BJ (cell line): ENCODE measurements around the gene P2RY14. TPM values are rescaled to one million over a fixed set of nuclear protein-coding genes. Genes with fewer than 3 reads are reported as not detected.
A peak's percentile ranks its signal among the peaks of the same experiment; 100 is the strongest.

Experiments
- CTCF ChIA-PET: fragments of 350-600 bp; formaldehyde crosslinking; extraction: SDS; loops from one replicate; lab custom pipeline; 2021; ENCODE audit warnings: antibody characterized with exemption, inconsistent platforms; lab: Yijun Ruan, JAX
- POLR2A ChIA-PET: fragments of 300-600 bp; sonication (Branson Sonifier 250); formaldehyde crosslinking; extraction: SDS; loops from one replicate; lab custom pipeline; 2021; ENCODE audit warnings: antibody characterized with exemption; lab: Charles Lee
- DNase-seq: peaks from one replicate; pipeline ENCODE4 v3.0.0-alpha.2; 2011; ENCODE audit warnings: low read depth
- H3K27me3 ChIP-seq: 2 replicates; pipeline ENCODE4 v1.6.0; 2011; ENCODE audit warnings: low read length; ENCODE audit not compliant: control insufficient read depth, insufficient read depth
- H3K36me3 ChIP-seq: 2 replicates; pipeline ENCODE4 v1.5.1; 2011; ENCODE audit warnings: low read length; ENCODE audit not compliant: control insufficient read depth, insufficient read depth
- H3K4me3 ChIP-seq: 2 replicates; pipeline ENCODE4 v1.5.1; 2011; ENCODE audit warnings: low read depth, mild to moderate bottlenecking, control low read depth, low read length
- polyA plus RNA-seq: library from polyadenylated mRNA; depleted of rRNA; stranded (reverse); fragments of >200 nt; gene quantifications from 2 replicates; pipeline ENCODE4 v1.2.3, GENCODE V29; 2011
- TF ChIP-seq, protein P1 (sequence below): IDR thresholded peaks from 2 replicates; pipeline ENCODE4 v1.5.1; 2011; ENCODE audit warnings: low read depth, mild to moderate bottlenecking, control low read depth, inconsistent platforms, low read length, moderate library complexity; ENCODE audit not compliant: insufficient read depth

The P2RY14 gene
- polyA plus RNA-seq, 1 experiment: not detected

DNA sequence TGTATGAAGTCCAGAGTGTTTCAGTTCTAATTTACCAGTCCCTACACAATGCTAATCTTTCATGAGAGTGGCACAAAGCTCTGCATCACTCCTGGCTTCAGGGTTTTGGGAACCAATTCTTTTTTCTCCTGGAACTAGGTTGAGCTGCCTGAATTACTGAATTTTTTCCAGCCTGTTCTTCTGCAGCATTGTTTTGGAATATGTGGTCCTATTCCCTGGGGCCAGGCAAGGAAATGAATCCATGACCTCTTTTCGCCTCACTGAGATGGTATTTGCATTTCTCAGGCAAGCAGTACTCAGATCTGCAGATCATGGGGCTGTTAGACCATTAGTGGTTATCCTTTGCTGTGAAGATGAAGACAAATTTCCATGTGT, 49.7 kb downstream of the P2RY14 start:
- Histone ChIP-seq H3K4me3 (no peak overlapping the region), H3K36me3 (no peaks in the 10 kb centered on the region), H3K27me3 (no peaks in the 10 kb centered on the region)
- POLR2A ChIA-PET: no interaction called here
- CTCF ChIA-PET: interaction anchor here (0.7 to 6.1 kb wide), 23 partner anchors 11 to 610 kb away, joined by 3 to 80 read pairs (median 6); partner anchors contain the start of gene P2RY14
- TF ChIP-seq, protein P1, sequence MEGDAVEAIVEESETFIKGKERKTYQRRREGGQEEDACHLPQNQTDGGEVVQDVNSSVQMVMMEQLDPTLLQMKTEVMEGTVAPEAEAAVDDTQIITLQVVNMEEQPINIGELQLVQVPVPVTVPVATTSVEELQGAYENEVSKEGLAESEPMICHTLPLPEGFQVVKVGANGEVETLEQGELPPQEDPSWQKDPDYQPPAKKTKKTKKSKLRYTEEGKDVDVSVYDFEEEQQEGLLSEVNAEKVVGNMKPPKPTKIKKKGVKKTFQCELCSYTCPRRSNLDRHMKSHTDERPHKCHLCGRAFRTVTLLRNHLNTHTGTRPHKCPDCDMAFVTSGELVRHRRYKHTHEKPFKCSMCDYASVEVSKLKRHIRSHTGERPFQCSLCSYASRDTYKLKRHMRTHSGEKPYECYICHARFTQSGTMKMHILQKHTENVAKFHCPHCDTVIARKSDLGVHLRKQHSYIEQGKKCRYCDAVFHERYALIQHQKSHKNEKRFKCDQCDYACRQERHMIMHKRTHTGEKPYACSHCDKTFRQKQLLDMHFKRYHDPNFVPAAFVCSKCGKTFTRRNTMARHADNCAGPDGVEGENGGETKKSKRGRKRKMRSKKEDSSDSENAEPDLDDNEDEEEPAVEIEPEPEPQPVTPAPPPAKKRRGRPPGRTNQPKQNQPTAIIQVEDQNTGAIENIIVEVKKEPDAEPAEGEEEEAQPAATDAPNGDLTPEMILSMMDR: no peak
- DNase-seq: no peak

DNA sequence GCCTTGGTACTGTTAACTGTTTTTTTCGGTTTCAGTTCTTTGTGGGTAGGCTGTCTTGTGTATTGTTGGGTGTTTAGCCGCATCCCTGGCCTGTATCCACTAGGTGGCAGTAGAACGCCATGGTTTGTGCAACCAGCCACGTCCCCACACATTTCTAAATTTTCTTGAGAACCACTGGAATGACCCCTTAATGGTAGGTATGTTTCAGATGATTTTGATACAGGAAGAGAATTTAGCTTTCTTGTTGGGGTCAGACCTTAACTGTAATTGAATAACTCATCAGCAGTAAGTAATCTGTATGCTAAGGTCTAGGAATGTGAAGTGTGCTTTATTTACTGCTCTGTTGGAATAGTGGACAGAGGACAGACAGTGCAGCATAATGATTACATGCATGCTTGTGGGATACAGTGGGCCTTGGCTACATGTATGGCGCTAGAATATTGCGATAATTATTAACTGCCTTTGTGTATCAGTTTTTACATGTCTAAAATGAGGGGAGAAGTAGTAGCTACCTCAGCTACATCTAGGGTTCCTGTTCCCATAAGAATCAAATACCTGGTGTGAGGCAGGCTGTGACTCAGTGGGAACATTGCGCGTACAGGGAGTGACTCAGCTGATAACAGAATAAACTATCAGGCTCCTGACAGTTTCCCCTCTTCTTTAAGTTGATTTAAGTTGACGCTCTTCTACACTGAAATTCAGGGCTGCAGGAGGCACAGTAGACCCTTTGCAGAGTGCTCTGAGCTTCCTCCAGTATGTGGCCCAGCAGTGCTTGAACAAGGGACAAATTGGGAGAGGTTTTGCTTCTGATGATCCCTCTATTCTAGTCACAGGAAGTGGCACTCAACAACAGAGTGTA, 50.3 kb downstream of the P2RY14 start:
- Histone ChIP-seq H3K27me3 (no peaks in the 10 kb centered on the region), H3K4me3 (no peak overlapping the region), H3K36me3 (no peaks in the 10 kb centered on the region)
- CTCF ChIA-PET: interaction anchor here (0.7 to 6.1 kb wide), 33 partner anchors 10 to 694 kb away, joined by 3 to 80 read pairs (median 5); partner anchors contain the start of gene P2RY14
- no peak for DNase-seq
- POLR2A ChIA-PET: no interaction called here
- TF ChIP-seq, protein P1: peak; percentile 93

DNA sequence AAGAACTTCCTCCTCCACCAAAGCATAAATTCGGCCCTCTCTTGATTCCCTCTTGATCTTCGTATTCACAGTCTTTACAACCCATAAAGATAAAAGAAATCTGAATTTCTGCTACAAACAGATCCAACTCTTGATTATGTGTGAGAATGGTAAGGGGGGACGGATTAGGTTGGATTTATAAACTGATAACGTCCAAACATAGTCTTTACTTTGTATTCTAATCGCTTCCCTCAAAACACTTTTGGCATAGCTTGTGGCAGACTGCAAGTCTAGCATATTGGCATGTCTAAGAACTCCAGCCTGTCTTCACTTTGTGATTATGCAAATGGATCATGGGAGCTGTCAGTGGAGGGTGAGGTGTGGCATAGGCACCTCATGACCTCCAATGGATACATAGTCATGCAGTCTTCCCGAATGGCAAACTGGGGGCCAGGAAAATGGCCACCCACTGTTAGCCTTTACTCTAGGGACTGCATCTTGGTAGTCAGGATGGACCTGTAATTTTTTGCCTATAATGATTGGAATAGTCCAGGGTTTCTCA, 51.0 kb downstream of the P2RY14 start:
- no peaks in the 10 kb centered on the region for H3K36me3 ChIP-seq
- POLR2A ChIA-PET: no interaction called here
- DNase-seq: no peak

DNA sequence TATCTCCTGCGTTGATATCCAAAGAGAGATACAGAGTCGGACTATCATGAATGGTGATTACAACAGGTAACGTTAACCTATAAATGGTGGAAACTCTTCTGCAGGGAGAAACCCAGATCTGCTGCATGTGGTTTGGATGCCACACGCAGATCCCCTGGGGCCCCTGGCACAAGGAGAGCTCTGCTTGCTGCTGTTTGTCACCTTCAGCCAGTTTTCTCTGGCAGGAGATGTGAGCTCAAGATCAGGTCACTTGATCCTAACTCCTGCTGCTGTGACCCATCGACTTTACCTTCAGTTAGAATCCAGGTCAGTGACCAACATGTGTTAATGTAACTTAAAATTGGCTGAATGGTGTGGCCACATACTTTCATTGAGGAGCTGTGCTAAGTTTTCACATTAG, 51.5 kb downstream of the P2RY14 start:
- POLR2A ChIA-PET: no interaction called here
- CTCF ChIA-PET: interaction anchor here (0.6 to 6.1 kb wide), 18 partner anchors 9 to 695 kb away, joined by 3 to 80 read pairs (median 6); partner anchors contain the start of gene P2RY14
- TF ChIP-seq, protein P1: no peak
- Histone ChIP-seq H3K4me3 (no peak overlapping the region), H3K27me3 (no peaks in the 10 kb centered on the region), H3K36me3 (no peaks in the 10 kb centered on the region)
- no peak for DNase-seq

More for the DNA sequence above, 51.0 kb downstream of the P2RY14 start:
- Histone ChIP-seq H3K4me3 (no peak overlapping the region), H3K27me3 (no peaks in the 10 kb centered on the region)
- CTCF ChIA-PET: interaction anchor here (1.1 to 6.1 kb wide), 21 partner anchors 10 to 695 kb away, joined by 3 to 80 read pairs (median 6); partner anchors contain the start of gene P2RY14
- TF ChIP-seq, protein P1: no peak

DNA sequence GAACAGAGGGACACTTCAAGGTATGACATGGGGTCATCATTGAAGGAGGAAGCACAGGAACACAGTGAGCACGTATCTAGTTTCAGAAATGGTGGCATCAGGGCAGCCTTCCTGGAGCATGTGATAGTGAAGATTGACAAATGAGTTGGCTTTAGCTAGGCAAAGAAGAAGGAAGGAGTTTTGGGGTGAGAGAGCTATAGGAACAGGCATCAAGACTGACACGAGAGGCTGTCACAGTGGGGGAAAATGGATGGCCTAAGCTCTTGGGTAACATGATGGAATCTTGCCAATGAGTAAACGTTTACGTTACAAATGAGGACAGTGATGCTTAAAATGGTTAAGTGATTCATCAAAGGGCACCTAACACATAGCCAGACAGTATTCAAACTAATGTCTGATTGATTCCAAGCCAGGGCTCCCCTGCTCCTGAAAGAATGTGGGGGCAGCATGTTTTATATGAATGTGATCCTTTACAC, 52.2 kb downstream of the P2RY14 start:
- Histone ChIP-seq H3K4me3 (no peak overlapping the region), H3K36me3 (no peaks in the 10 kb centered on the region), H3K27me3 (no peaks in the 10 kb centered on the region)
- POLR2A ChIA-PET: no interaction called here
- CTCF ChIA-PET: interaction anchor here (0.6 to 6.1 kb wide), 12 partner anchors 8 to 611 kb away, joined by 3 to 80 read pairs (median 6); partner anchors contain the start of gene P2RY14
- TF ChIP-seq, protein P1: no peak
- no peak for DNase-seq
